GM21528 (cell line): ENCODE measurements around the gene NADSYN1.
"Not testable (repeated sequence)": the region's sequence is repeated elsewhere in the genome, so short reads cannot be mapped to it uniquely, and the experiment has no call there.

Experiments
- ATAC-seq: cut with Tn5 transposase; IDR thresholded peaks from one replicate; pipeline ENCODE4 v1.9.1; 2021; ENCODE audit warnings: mild to moderate bottlenecking, moderate library complexity; ENCODE audit not compliant: unreplicated experiment, low FRiP score

Gene NADSYN1

DNA sequence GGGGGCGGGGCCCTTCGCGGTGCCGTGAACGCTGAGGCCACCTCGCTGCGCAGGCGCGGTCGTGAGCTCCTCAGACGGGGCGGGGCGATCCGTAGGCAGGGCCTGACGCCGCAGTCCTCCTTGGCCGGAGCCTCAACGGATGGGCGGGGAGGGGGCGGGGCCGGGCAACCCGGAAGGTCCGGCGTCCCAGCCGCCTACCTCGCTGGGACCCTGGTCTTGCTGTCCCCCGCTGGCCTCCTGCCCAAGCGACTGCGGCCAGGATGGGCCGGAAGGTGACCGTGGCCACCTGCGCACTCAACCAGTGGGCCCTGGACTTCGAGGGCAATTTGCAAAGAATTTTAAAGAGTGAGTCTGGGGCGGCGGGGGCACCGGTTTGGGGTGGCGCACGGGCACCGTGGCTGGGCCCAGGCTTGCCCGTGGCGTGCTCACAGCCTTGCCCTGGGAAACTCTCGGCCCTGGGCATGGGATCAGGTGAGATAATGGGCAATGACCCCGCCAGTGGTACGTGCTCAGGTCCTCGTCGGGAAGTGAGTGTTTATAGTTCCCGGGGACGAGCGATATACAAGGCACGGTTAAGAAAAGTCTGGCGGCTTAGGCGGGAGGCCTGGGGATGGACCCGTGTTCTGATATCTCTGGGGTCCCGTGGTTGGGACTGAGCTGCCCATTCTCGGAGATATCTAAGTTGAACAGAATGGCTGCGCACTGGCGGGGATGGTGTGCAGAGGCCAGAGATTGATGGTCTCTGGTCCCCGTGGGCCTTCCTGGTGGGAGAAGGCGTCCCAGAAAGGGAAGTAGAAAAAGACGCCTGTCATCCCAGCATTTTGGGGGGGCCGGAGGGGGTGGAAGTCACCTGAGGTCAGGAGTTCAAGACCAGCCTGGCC, at the start of gene NADSYN1:
TSS of gene NADSYN1 (plus strand) at position 167 of the 881 bp plus-strand sequence. CDS start at position 261, 94 bp downstream.
- peak; percentile 47 for ATAC-seq

DNA sequence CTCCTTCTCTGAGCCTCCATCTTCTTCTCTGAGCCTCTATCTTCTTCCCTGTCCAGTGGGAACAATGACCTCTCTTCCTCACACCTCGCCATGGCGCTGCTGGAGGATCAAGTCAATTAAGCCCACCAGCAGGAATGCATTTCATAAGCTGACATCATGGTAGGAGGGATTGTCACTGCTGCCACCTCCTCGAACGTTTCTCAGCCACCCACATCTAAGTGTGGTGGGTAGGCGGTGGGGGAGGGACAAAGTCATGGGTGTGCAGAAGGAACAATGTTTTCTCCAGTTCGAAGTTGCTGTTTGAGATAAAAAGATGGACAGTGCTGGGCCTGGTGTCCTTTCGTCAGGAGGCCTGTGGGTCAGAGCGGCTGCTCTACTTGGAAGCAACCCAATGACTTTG, 48.8 kb upstream of the NADSYN1 start:
- ATAC-seq, result no peak

GRCh38 chr11:71406681-71407080, 46.3 kb upstream of the NADSYN1 start:
- no peak for ATAC-seq

DNA sequence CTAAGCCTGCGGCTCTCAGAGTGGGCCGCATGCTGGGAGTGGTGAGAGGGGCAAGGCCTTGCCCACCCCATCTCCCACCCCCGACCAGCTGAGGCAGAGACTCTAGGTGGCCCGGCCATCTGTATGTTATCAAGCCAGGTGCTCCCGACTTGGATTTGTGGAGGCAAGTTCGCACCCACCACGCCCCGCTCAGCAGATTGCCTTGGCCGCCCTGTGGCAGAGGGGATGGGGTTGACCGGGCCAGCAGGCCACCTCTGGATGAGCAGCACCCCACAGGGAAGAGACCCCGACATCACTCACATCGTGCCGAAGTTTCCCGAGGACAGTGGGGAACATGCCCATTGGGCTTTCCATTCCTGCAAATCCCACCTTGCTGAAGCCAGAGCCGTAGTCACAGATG, 45.6 kb upstream of the NADSYN1 start:
- no peak for ATAC-seq

- no peak for ATAC-seq
These were observed 44.2 kb upstream of the NADSYN1 start for GRCh38 chr11:71408826-71409225.

GRCh38 chr11:71410363-71410966, 42.5 kb upstream of the NADSYN1 start:
- no peak for ATAC-seq

- ATAC-seq, result no peak
These were observed 38.4 kb upstream of the NADSYN1 start for GRCh38 chr11:71414645-71415044.

DNA sequence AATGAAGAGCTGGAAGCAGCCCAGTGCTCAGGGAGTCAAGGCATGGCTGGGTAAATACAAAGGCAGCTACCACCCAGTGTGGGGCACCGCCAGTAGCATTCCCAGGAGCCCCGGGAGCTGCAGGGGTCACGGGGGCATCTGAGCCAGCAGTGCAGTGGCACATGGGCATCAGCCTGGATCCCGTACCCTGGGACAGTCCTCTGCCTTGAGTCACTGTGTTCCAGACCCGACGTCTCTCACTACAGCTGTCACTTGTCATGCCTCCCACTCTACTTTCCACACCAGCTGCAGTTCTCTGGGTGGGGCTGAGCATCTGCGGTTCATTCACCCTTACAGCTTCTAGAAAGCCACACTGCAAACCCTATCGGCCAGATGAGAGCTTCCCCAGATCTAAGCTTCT, 34.4 kb upstream of the NADSYN1 start:
- peak; percentile 80 for ATAC-seq

- ATAC-seq, result no peak
These were observed 32.4 kb upstream of the NADSYN1 start for GRCh38 chr11:71420455-71421241.

GRCh38 chr11:71421392-71421950, 31.5 kb upstream of the NADSYN1 start:
- ATAC-seq, result no peak

DNA sequence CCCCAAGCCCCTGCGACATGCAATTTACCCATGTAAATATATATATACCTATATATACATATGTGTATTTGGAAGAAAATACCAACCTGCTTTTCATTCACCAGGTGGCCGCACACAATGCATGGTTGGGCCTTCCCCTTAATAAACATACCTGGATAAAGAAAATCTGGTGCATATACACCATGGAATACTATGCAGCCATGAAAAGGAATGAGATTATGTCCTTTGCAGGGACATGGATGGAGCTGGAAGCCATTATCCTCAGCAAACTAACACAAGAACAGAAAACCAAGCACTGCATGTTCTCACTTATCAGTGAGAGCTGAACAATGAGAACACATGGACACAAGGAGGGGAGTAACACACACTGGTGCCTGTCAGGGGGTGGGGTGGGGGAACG, 30.7 kb upstream of the NADSYN1 start:
- ATAC-seq, result not testable (repeated sequence)

DNA sequence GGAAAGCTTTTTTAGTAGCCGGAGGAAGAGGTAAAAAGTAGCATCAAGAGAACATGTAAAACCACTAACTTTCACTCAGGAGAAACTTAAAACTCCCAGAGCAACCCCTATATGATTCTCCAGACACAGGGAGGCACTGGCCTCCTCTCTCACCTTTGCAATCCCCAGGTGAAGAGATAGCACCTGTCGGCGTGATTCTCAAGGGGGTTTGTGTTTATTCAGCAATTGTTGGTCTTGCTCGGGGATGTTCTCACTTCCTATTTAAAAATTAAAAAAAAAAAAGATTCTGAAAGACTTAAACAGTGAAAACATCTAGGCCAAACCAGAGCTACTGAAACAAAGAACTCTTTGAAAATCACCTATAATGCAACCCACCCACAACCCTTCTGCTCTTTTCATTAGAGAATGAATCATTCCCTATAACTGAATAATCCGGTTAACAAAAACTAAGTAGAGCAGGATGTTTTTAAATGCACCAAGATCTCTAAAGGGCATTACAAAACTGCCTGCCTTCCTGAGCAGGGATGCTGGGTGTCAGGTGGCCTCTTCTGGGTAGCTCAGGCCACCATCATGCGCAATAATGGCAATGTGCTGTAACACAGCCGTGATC, 29.7 kb upstream of the NADSYN1 start:
- ATAC-seq, result no peak

GRCh38 chr11:71425409-71425808, 27.6 kb upstream of the NADSYN1 start:
- ATAC-seq, result no peak

DNA sequence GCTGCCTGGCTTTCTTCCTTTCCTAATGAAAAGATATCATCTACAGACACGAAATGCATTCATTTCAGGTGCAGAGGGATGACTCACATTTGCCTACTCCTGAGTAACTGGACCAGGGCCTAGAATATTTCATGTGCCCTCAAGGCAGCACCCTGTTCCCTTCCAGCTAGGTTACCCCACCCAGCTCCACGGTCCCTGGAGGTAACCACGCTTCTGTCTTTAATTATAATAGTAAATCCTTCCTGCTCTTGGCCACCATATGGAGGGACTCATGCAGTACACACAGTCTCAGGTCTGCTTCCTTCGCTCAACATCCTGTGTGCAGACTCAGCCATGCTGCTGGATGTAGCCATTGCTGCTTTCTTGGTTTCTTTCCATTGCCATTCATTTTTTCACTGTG, 27.1 kb upstream of the NADSYN1 start:
- no peak for ATAC-seq

GRCh38 chr11:71426413-71426812, 26.6 kb upstream of the NADSYN1 start:
- ATAC-seq, result no peak

- ATAC-seq, result no peak
These were observed 24.1 kb upstream of the NADSYN1 start for GRCh38 chr11:71428861-71429435.

- ATAC-seq, result no peak
These were observed 23.3 kb upstream of the NADSYN1 start for GRCh38 chr11:71429701-71430100.

DNA sequence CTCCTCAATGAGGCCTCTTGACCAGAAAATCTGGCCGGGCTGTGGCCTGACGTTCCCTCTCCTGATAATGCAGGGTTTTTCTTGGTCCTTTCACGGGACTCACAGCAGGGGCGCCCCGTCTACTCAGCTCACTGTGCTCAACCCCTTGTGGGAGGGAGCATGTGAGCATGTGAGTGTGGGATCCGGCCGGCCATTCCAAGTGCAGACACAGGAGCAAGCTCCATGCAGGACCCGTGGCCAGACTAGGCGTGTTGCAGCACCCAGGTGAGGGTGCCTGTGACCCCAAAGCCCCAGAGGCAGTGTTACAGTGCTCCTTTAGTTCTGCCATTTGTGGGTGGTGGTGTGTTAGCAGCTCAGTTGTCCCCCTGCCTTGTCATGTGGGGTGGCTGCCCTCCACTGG, 22.8 kb upstream of the NADSYN1 start:
- ATAC-seq, result no peak

- no peak for ATAC-seq
These were observed 21.7 kb upstream of the NADSYN1 start for GRCh38 chr11:71431271-71431670.
